DND-41 (cell line): Measurements from ENCODE around the gene PALM.

ENCODE experiments used
- ATAC-seq: fragments of 200-7000 bp; cut with Tn5 transposase; 3 replicates; pipeline ENCODE4 v1.9.1; 2021; ENCODE audit warnings: low read depth; ENCODE audit not compliant: insufficient read depth
- DNase-seq: peaks from one replicate; pipeline ENCODE4 v3.0.0-alpha.2; 2020
- H2AFZ ChIP-seq: 2 replicates; pipeline ENCODE4 v1.6.0; 2012; ENCODE audit warnings: low read depth, low read length
- H3K27ac ChIP-seq: 2 replicates; pipeline ENCODE4 v1.5.1; 2012; ENCODE audit warnings: low read length, inconsistent platforms
- H3K27me3 ChIP-seq: fragments of 200-600 bp; sonication (generic); 2 replicates; pipeline ENCODE4 v1.6.0; 2012; ENCODE audit warnings: low read length, mild to moderate bottlenecking, inconsistent platforms; ENCODE audit not compliant: insufficient read depth, poor library complexity
- H3K36me3 ChIP-seq: 2 replicates; pipeline ENCODE4 v1.5.1; 2012; ENCODE audit warnings: low read length, inconsistent platforms; ENCODE audit not compliant: insufficient read depth
- H3K4me1 ChIP-seq: 2 replicates; pipeline ENCODE4 v1.5.1; 2012; ENCODE audit warnings: mild to moderate bottlenecking, low read length; ENCODE audit not compliant: insufficient read depth
- H3K4me2 ChIP-seq: 2 replicates; pipeline ENCODE4 v1.6.0; 2012; ENCODE audit warnings: mild to moderate bottlenecking, moderate library complexity, low read length, inconsistent platforms; ENCODE audit not compliant: insufficient read depth
- H3K4me3 ChIP-seq, 2 experiments: fragments of 200-600 bp in 1 of 2; shearing (Covaris generic) in 1 of 2; 2 replicates each; pipeline ENCODE4 v1.5.1; 2012 to 2016; ENCODE audit warnings: inconsistent platforms in 2 of 2, low read length in 2 of 2, mild to moderate bottlenecking in 2 of 2, low read depth in 1 of 2, moderate library complexity in 1 of 2
- H3K79me2 ChIP-seq: 2 replicates; pipeline ENCODE4 v1.6.0; 2012; ENCODE audit warnings: low read length, inconsistent platforms; ENCODE audit not compliant: insufficient read depth
- H3K9ac ChIP-seq: 2 replicates; pipeline ENCODE4 v1.6.0; 2012; ENCODE audit warnings: low read depth, mild to moderate bottlenecking, inconsistent platforms, low read length, moderate library complexity
- H3K9me3 ChIP-seq: 2 replicates; pipeline ENCODE4 v1.5.1; 2012; ENCODE audit warnings: low read length, moderate library complexity, mild to moderate bottlenecking, inconsistent platforms; ENCODE audit not compliant: insufficient read depth, severe bottlenecking
- H4K20me1 ChIP-seq: 2 replicates; pipeline ENCODE4 v1.6.0; 2012; ENCODE audit warnings: low read length; ENCODE audit not compliant: insufficient read depth
- CTCF ChIP-seq: IDR thresholded peaks from 2 replicates; pipeline ENCODE4 v1.5.1; 2012; ENCODE audit warnings: borderline replicate concordance, low read length, moderate library complexity, mild to moderate bottlenecking; ENCODE audit not compliant: poor library complexity, severe bottlenecking; ENCODE audit errors: extremely low read depth
- EZH2 ChIP-seq: IDR thresholded peaks from 3 replicates; pipeline ENCODE4 v1.6.1; 2012; ENCODE audit warnings: borderline replicate concordance, low read depth, mild to moderate bottlenecking, moderate library complexity, low read length, inconsistent platforms; ENCODE audit not compliant: severe bottlenecking

PALM gene, protein sequence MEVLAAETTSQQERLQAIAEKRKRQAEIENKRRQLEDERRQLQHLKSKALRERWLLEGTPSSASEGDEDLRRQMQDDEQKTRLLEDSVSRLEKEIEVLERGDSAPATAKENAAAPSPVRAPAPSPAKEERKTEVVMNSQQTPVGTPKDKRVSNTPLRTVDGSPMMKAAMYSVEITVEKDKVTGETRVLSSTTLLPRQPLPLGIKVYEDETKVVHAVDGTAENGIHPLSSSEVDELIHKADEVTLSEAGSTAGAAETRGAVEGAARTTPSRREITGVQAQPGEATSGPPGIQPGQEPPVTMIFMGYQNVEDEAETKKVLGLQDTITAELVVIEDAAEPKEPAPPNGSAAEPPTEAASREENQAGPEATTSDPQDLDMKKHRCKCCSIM

DNA sequence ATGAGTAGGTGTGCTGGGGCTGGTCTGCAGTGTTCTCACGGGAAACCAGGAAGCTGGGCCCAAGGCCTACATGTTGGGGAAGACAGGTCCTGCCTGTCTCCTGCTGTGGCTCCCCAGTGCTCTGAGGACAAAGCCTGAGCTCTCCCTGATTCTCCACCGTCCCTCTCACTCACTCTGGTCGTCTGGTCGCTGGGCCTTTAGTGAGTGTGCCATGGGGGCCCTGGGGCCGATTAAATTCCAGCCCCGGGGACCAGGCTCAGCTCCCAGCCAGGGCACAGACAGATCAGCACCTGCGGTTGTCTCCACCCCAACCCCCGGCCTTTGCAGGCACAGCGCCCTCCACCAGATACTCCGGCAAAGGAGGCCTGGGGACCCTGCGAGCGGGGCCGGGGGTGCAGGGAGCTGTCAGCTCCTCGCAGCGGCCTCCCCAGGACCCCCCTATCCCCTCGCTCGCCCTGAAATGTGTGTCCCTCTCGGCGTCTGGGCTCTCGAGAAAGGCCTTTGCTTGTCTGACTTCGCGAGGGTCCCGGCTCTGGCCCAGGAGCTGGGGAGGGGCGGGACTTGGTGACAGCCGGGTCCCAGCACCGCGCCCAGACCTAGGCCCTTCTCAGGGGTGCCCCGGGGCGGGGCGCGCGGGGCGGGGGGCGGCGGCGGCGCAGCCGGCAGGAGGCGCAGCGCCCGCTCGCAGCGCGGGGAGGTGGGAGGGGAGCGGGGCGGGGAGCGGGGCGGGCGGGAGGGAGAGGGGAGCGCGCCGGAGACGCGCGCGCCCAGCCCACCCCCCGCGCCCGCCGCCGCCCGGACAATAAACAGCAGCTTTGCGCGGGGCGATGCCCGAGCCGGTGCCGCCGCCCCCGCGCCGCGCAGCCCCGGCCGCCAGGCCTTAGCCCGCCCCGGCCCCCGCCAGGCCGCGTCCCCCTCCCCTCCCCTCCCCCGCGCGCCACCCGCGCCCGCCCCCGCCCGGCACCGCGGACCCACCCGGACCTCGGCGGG is at the start of gene PALM:
Gene PALM, plus strand, starts transcription at position 782 of the 990 bp plus-strand sequence. CDS start 212 bp downstream, outside the sequence.
- Histone ChIP-seq H3K79me2 (no peaks in the 10 kb centered on the region), H3K4me1 (no peaks in the 10 kb centered on the region), H3K9ac (no peak within 1 kb of the TSS), H2AFZ (no peak within 1 kb of the TSS), H4K20me1 (no peaks in the 10 kb centered on the region), H3K27me3 (no peaks in the 10 kb centered on the region), H3K4me3 (no peak within 1 kb of the TSS), H3K27ac (no peak within 1 kb of the TSS), H3K9me3 (no peaks in the 10 kb centered on the region), H3K4me2 (no peak within 1 kb of the TSS), H3K36me3 (no peaks in the 10 kb centered on the region)
- no peak for DNase-seq
- ATAC-seq: no peak
- TF ChIP-seq CTCF: no peak
- TF ChIP-seq EZH2: no peak

- DNase-seq (no peak), ATAC-seq (no peak)
- TF ChIP-seq CTCF: no peak
- no peak for TF ChIP-seq EZH2
- Histone ChIP-seq H3K4me2 (peak overlapping the region; percentile 95), H2AFZ (no peak overlapping the region), H3K79me2 (peaks cover 76% of the 10 kb centered on the region), H3K36me3 (peaks cover 54% of the 10 kb centered on the region), H3K9me3 (no peaks in the 10 kb centered on the region), H3K4me3 (peak overlapping the region; percentile 78 to 99; a peak in 3 of 4 replicates), H4K20me1 (peaks cover 68% of the 10 kb centered on the region), H3K27me3 (no peaks in the 10 kb centered on the region), H3K9ac (peak overlapping the region; percentile 97), H3K27ac (peak overlapping the region; percentile 77), H3K4me1 (peaks cover 58% of the 10 kb centered on the region)
These were observed 47.8 kb upstream of the PALM start for GRCh38 chr19:660793-661426.

DNA sequence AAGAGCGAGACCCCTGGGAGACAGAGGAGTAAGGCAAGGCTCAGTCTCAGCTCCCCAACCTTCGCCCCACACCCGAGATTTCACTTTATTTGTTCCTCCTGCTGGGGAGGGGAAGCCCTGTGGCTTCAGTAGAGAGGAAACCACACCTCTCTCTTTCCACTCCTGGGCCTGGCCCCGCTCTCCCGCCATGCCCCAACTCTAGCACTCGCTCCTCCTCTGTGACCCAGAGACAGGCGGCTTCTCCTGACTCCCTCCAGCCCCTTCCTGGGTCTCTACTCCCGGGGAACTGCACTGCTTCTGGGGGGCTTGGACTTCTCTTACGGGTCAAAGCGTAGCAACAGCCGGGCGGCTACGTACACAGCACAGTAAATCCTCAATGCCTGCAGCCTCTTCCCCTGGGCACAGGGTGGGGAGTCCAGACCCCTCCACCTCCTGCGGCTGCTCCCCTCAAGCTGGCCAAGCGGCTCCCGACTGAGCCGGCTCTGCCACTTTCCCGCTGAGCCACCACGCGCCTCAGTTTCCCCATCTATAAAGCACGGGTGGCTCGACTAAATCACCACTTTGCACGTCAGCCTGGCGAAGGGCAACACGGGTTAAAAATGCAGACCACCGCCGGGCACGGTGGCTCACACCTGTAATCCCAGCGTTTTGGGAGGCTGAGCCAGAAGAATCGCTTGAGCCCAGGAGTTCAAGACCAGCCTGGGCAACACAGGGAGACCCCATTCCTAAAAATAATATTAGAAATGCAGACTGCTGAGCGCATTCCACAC is 47.1 kb upstream of the PALM start:
- Histone ChIP-seq H4K20me1 (peaks cover 61% of the 10 kb centered on the region), H3K4me2 (peak overlapping the region; percentile 95), H3K9ac (peak overlapping the region; percentile 97), H3K27ac (peak overlapping the region; percentile 77), H2AFZ (no peak overlapping the region), H3K9me3 (no peaks in the 10 kb centered on the region), H3K27me3 (no peaks in the 10 kb centered on the region), H3K4me1 (peaks cover 58% of the 10 kb centered on the region), H3K79me2 (peaks cover 69% of the 10 kb centered on the region), H3K36me3 (peaks cover 51% of the 10 kb centered on the region), H3K4me3 (peak overlapping the region; percentile 78 to 99)
- peak; percentile 68 for DNase-seq
- ATAC-seq: peak; percentile 57
- TF ChIP-seq EZH2 (no peak), CTCF (no peak)
